Measurements from ENCODE around the gene OR11H7.

OR11H7 gene

DNA sequence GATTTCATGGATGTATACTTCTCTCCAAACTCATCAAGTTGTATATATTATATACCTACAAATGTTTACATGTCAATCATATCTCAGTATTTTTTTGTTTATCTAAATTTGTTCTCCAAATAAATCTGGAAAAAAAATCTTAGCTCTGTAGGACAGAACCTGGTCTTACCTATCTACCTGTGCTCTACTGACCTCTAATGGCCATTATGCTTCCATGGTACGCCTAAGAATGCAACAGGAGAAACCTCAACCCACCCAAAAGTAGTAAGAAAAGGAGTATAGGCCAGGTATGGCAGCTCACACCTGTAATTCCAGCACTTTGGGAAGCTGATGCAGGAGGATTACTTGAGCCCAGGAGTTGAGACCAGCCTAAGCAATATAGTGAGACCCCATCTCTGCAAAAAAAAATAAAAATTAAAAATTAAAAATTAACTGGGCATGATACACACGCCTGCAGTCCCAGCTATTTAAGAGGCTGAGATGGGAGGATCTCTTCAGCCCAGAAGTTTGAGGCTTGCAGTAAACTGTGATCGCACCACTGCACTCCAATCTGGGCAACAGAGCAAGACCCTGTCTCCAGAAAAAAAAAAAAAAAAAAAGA lies 19.0 kb downstream of the OR11H7 start:
- TF ChIP-seq GATA3 (IDR thresholded peaks at IDR 0.05; ENCODE audit: low read depth, low read length), result no peak
- no peak for TF ChIP-seq GATA2 (IDR thresholded peaks at IDR 0.05; ENCODE audit: low read depth, low read length)

DNA sequence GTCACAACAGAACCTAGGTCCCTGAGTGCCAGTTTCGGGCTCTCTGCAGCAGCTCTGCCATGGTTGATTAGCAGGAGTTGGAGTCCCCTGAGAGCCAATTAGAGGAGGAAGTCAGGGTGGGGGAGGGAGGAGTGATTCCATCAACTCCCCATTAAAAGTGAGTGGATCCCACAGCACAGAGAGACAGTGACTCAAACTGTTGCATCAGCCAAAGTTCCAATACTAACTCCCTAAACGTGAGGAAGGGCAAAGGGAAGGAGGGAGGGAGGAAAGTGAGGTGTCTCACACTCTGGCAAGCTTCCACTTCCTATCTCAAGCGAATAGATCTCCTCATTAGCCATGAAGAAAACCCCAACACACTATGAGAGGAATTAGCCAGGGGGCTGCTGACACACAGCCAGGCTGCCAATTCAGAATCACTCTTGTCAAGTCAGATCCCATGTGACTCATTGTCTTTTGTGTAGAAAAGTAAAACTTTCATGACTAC lies 33.9 kb downstream of the OR11H7 start:
- TF ChIP-seq GATA2 (IDR thresholded peaks at IDR 0.05; ENCODE audit: low read depth, low read length), result no peak
- TF ChIP-seq GATA3 (IDR thresholded peaks at IDR 0.05; ENCODE audit: low read depth, low read length), result no peak

DNA sequence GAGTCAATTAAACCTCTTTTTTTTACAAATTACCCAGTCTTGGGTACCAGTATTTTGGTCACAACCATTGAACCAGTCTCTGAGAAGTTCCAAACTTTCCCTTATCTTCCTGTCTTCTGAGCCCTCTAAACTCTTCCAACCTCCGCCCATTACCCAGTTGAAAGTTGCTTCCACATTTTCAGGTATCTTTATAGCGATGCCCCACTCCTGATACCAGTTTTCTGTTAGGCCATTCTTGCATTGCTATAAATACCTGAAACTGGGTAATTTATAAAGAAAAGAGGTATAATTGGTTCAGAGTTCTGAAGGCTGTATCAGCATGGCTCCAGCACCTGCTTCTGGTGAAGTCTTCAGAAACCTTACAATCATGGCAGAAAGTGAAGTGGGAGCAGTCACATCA lies 45.3 kb downstream of the OR11H7 start:
- TF ChIP-seq GATA2 (IDR thresholded peaks at IDR 0.05; ENCODE audit: low read depth, low read length) (no peak), GATA3 (IDR thresholded peaks at IDR 0.05; ENCODE audit: low read depth, low read length) (no peak)

DNA sequence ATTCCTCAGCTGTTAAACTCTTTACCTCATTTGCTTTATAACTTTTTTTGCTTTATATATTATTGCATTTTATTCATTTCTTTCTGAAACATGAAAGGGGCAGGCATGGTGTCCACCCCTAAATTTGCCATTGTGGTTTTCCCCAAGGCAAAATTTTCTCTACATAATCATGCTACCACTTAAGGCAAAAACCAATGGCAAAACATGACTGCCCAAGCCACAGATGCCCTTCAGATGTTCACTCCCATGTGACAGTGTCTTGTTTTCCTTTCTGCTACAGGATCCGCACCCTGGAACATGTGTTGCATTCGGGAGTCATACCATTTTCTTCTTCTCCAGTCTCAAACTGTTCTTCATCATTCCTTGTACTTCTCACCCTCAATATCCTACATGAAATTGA lies 48.6 kb downstream of the OR11H7 start:
- TF ChIP-seq GATA2 (IDR thresholded peaks at IDR 0.05; ENCODE audit: low read depth, low read length), result no peak

DNA sequence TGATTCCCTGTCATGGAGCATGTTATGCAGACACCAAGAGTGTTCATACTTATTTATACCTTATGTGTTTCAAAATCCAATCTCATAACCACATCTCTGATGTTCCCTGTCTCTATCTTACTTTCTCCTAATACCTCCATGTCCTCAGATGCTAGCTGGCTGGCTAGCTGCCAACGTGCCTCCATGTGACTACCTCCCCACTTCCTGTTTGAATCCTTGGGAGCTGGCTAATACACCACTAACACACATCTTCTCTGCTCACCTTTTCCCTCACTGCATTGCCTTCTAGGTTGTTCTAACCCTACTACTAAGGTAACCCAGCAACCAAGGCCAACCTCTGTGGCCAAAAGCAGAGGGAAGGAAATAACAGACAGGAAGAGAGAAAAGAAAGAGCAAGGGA lies 49.6 kb downstream of the OR11H7 start:
- TF ChIP-seq GATA3 (IDR thresholded peaks at IDR 0.05; ENCODE audit: low read depth, low read length) (no peak), GATA2 (IDR thresholded peaks at IDR 0.05; ENCODE audit: low read depth, low read length) (no peak)

All from SH-SY5Y (cell line).